H1 (cell line): ENCODE measurements around the gene TMEM235. TPM values are rescaled to one million over a fixed set of nuclear protein-coding genes. Genes with fewer than 3 reads are reported as not detected.

ENCODE experiments used
- CTCF ChIA-PET: fragments of 300-600 bp; sonication (Branson Sonifier 250); formaldehyde crosslinking; loops from one replicate; lab custom pipeline; 2021; ENCODE audit not compliant: partially characterized antibody; lab: Charles Lee
- POLR2A ChIA-PET: fragments of 300-600 bp; sonication (Branson Sonifier 250); formaldehyde crosslinking; loops from one replicate; lab custom pipeline; 2021; ENCODE audit warnings: inconsistent platforms; ENCODE audit not compliant: partially characterized antibody; lab: Charles Lee
- DNase-seq, 2 experiments: peaks; one replicate each; pipeline versions ENCODE4 v3.0.0 to v3.0.0-alpha.2; 2010 to 2022; ENCODE audit warnings: low spot score in 2 of 2, low read depth in 1 of 2, mixed read lengths in 1 of 2
- FAIRE-seq: peaks from 2 replicates; lab custom pipeline; 2011; peaks lifted over from hg19 to GRCh38; lab: Jason Lieb, UNC
- H2AFZ ChIP-seq: 2 replicates; pipeline ENCODE4 v1.8.1; 2012; ENCODE audit warnings: low read length, inconsistent platforms
- H2AK5ac ChIP-seq: 2 replicates; pipeline ENCODE4 v1.6.1; 2013; ENCODE audit warnings: low read depth, low read length
- H2BK120ac ChIP-seq: replicated peaks from 2 replicates; pipeline ENCODE3; 2013; ENCODE audit warnings: low read depth, low read length, inconsistent platforms
- H2BK12ac ChIP-seq: 2 replicates; pipeline ENCODE4 v1.6.1; 2013; ENCODE audit warnings: low read depth, low read length
- H2BK15ac ChIP-seq: 2 replicates; pipeline ENCODE4 v1.6.1; 2013; ENCODE audit warnings: low read length
- H2BK20ac ChIP-seq: 2 replicates; pipeline ENCODE4 v1.6.1; 2013; ENCODE audit warnings: low read length
- H2BK5ac ChIP-seq: 2 replicates; pipeline ENCODE4 v1.6.1; 2013; ENCODE audit warnings: low read depth, low read length
- H3K14ac ChIP-seq: 2 replicates; pipeline ENCODE4 v1.6.1; 2013; ENCODE audit warnings: inconsistent platforms; ENCODE audit not compliant: insufficient read length
- H3K18ac ChIP-seq: 2 replicates; pipeline ENCODE4 v1.6.1; 2013; ENCODE audit warnings: low read length; ENCODE audit errors: extremely low read depth
- H3K23ac ChIP-seq: 2 replicates; pipeline ENCODE4 v1.6.1; 2013; ENCODE audit warnings: inconsistent platforms; ENCODE audit not compliant: insufficient read length
- H3K23me2 ChIP-seq: 2 replicates; pipeline ENCODE4 v1.6.1; 2013; ENCODE audit warnings: low read depth, low read length
- H3K27ac ChIP-seq: 2 replicates; pipeline ENCODE4 v1.6.1; 2011; ENCODE audit warnings: low read depth, low read length, inconsistent platforms
- H3K27me3 ChIP-seq, 4 experiments: replicated peaks in 1 of 4; 1 replicate in 1 of 4; 2 replicates in 3 of 4; pipeline versions ENCODE4 v1.6.1 to v1.8.1; 2011 to 2013; ENCODE audit warnings: low read length in 3 of 4, mild to moderate bottlenecking in 3 of 4, inconsistent platforms in 2 of 4, mixed read lengths in 2 of 4, moderate library complexity in 1 of 4; ENCODE audit not compliant: control insufficient read depth in 3 of 4, insufficient read depth in 3 of 4; ENCODE audit errors: extremely low read depth in 1 of 4
- H3K36me3 ChIP-seq, 4 experiments: 2 replicates each; pipeline versions ENCODE4 v1.6.1 to v1.8.1; 2011 to 2013; ENCODE audit warnings: mild to moderate bottlenecking in 4 of 4, low read length in 3 of 4, moderate library complexity in 2 of 4, control low read depth in 1 of 4, inconsistent platforms in 1 of 4; ENCODE audit not compliant: insufficient read depth in 4 of 4, control insufficient read depth in 2 of 4
- H3K4ac ChIP-seq: replicated peaks from 2 replicates; pipeline ENCODE3; 2013; ENCODE audit warnings: low read length, low read depth, mixed read lengths, inconsistent platforms; ENCODE audit not compliant: insufficient read length
- H3K4me1 ChIP-seq, 4 experiments: replicated peaks in 1 of 4; 1 replicate in 1 of 4; 2 replicates in 3 of 4; pipeline versions ENCODE4 v1.6.1 to v1.8.1; 2011 to 2013; ENCODE audit warnings: low read length in 3 of 4, inconsistent platforms in 2 of 4, mixed read lengths in 1 of 4; ENCODE audit not compliant: insufficient read depth in 4 of 4, control insufficient read depth in 3 of 4
- H3K4me2 ChIP-seq, 2 experiments: 2 replicates each; pipeline versions ENCODE4 v1.6.1 to v1.8.1; 2011 to 2013; ENCODE audit warnings: low read depth in 2 of 2, low read length in 2 of 2, control low read depth in 1 of 2, inconsistent platforms in 1 of 2, mild to moderate bottlenecking in 1 of 2; ENCODE audit not compliant: insufficient read depth in 1 of 2
- H3K4me3 ChIP-seq, 4 experiments: fragments of 200-600, 300-600 bp in 1 of 4; sonication (generic), shearing (Covaris generic), sonication (Bioruptor Twin) in 1 of 4; 2 replicates each; pipeline versions ENCODE4 v1.5.1 to v1.8.1; 2011 to 2016; ENCODE audit warnings: low read length in 4 of 4, low read depth in 3 of 4, control low read depth in 2 of 4, inconsistent platforms in 2 of 4, mild to moderate bottlenecking in 2 of 4, mixed read lengths in 1 of 4, moderate library complexity in 1 of 4; ENCODE audit not compliant: insufficient read depth in 2 of 4; ENCODE audit errors: extremely low read depth in 1 of 4
- H3K56ac ChIP-seq: replicated peaks from 2 replicates; pipeline ENCODE3; 2013; ENCODE audit warnings: low read depth, mild to moderate bottlenecking, mixed read lengths, low read length, inconsistent platforms; ENCODE audit not compliant: insufficient read length
- H3K79me1 ChIP-seq: 2 replicates; pipeline ENCODE4 v1.6.1; 2013; ENCODE audit warnings: low read depth, low read length, control low read depth
- H3K79me2 ChIP-seq, 2 experiments: 2 replicates each; pipeline versions ENCODE4 v1.6.1 to v1.8.1; 2012 to 2013; ENCODE audit warnings: low read length in 2 of 2, mild to moderate bottlenecking in 2 of 2, inconsistent platforms in 1 of 2; ENCODE audit not compliant: insufficient read depth in 2 of 2, control insufficient read depth in 1 of 2
- H3K9ac ChIP-seq, 4 experiments: replicated peaks in 1 of 4; 1 replicate in 1 of 4; 2 replicates in 3 of 4; pipeline versions ENCODE4 v1.6.1 to v1.8.1; 2011 to 2013; ENCODE audit warnings: low read depth in 3 of 4, low read length in 3 of 4, control low read depth in 2 of 4, mild to moderate bottlenecking in 2 of 4, moderate library complexity in 2 of 4, inconsistent platforms in 1 of 4; ENCODE audit errors: extremely low read depth in 1 of 4
- H3K9me3 ChIP-seq, 2 experiments: 2 replicates each; pipeline versions ENCODE4 v1.6.1 to v1.8.1; 2012 to 2013; ENCODE audit warnings: mild to moderate bottlenecking in 2 of 2, moderate library complexity in 2 of 2, control low read depth in 1 of 2, inconsistent platforms in 1 of 2, low read depth in 1 of 2, low read length in 1 of 2, mixed read lengths in 1 of 2; ENCODE audit not compliant: insufficient read depth in 2 of 2
- H4K20me1 ChIP-seq, 2 experiments: replicated peaks in 1 of 2; 2 replicates each; pipeline versions ENCODE3 to v1.8.1; 2011 to 2013; ENCODE audit warnings: inconsistent platforms in 2 of 2, low read length in 2 of 2, mild to moderate bottlenecking in 1 of 2; ENCODE audit not compliant: insufficient read depth in 2 of 2, control insufficient read depth in 1 of 2
- H4K5ac ChIP-seq: 2 replicates; pipeline ENCODE4 v1.6.1; 2013; ENCODE audit warnings: low read length, low read depth, mixed read lengths, inconsistent platforms; ENCODE audit not compliant: insufficient read length
- H4K8ac ChIP-seq: 2 replicates; pipeline ENCODE4 v1.8.0; 2013; ENCODE audit warnings: mild to moderate bottlenecking, moderate library complexity, low read length, inconsistent platforms; ENCODE audit not compliant: insufficient read depth; ENCODE audit errors: extremely low read depth
- H4K91ac ChIP-seq: replicated peaks from 2 replicates; pipeline ENCODE3; 2013; ENCODE audit warnings: low read length, mixed read lengths, inconsistent platforms; ENCODE audit not compliant: insufficient read length
- CREB1 ChIP-seq: IDR thresholded peaks from 2 replicates; pipeline ENCODE4 v1.6.1; 2012; ENCODE audit warnings: inconsistent platforms
- FOSL1 ChIP-seq: IDR thresholded peaks from 2 replicates; pipeline ENCODE4 v1.6.1; 2011; ENCODE audit warnings: mild to moderate bottlenecking, low read depth, low read length, moderate library complexity; ENCODE audit not compliant: insufficient read depth
- HDAC2 ChIP-seq, 2 experiments: fragments of 300-600 bp in 1 of 2; sonication (generic) in 1 of 2; IDR thresholded peaks; 2 replicates each; pipeline ENCODE4 v1.6.1; 2011 to 2012; ENCODE audit warnings: low read depth in 2 of 2, low read length in 2 of 2, mild to moderate bottlenecking in 2 of 2, moderate library complexity in 2 of 2, borderline replicate concordance in 1 of 2, inconsistent platforms in 1 of 2
- JUND ChIP-seq: IDR thresholded peaks from 2 replicates; pipeline ENCODE4 v1.6.1; 2011; ENCODE audit warnings: mild to moderate bottlenecking, improper control_type of control experiment, low read length
- KDM1A ChIP-seq: fragments of 200-600, 300-600 bp; sonication (generic); IDR thresholded peaks from 2 replicates; pipeline ENCODE4 v1.7.1; 2016; ENCODE audit warnings: mild to moderate bottlenecking, low read length, borderline replicate concordance
- SP4 ChIP-seq: IDR thresholded peaks from 2 replicates; pipeline ENCODE4 v1.6.1; 2012; ENCODE audit warnings: low read length, inconsistent platforms
- SUZ12 ChIP-seq: fragments of 200-600 bp; sonication (generic); IDR thresholded peaks from 2 replicates; pipeline ENCODE4 v1.6.1; 2012; ENCODE audit warnings: mild to moderate bottlenecking, inconsistent platforms, low read length, moderate library complexity, mixed read lengths
- TBP ChIP-seq: IDR thresholded peaks from 2 replicates; pipeline ENCODE4 v1.6.1; 2011; ENCODE audit warnings: low read depth, low read length, improper control_type of control experiment
- TCF12 ChIP-seq: IDR thresholded peaks from 2 replicates; pipeline ENCODE4 v1.6.1; 2011; ENCODE audit warnings: low read depth, mild to moderate bottlenecking, low read length
- WGBS, 2 experiments: shearing (Covaris generic) in 1 of 2; methylation state at CpG; one replicate each; pipeline versions ENCODE4 v1.1.6 to v1.1.7; 2013 to 2015; ENCODE audit warnings: low lambda C conversion rate in 2 of 2, mixed read lengths in 2 of 2, inconsistent platforms in 1 of 2, low coverage in 1 of 2, missing lambda C conversion rate in 1 of 2; ENCODE audit not compliant: insufficient replicate concordance in 2 of 2, insufficient coverage in 1 of 2, insufficient read length in 1 of 2; ENCODE audit errors: extremely low coverage in 1 of 2, missing lambda C conversion rate in 1 of 2; 5-methylcytosine and 5-hydroxymethylcytosine counted together
- polyA plus RNA-seq, 7 experiments: library from polyadenylated mRNA; depleted of rRNA in 3 of 7; stranded (reverse) in 5 of 7; unstranded in 2 of 7; fragments of >200 nt in 5 of 7; fragments of 200-250 nt in 2 of 7; gene quantifications; 1 replicate in 5 of 7; 2 replicates in 1 of 7; 4 replicates in 1 of 7; pipeline versions ENCODE4 v1.2.1 to v1.2.3, GENCODE V29; 2011 to 2013; ENCODE audit warnings: missing spikeins in 2 of 7, mixed read lengths in 2 of 7
- total RNA-seq: library from RNA; stranded (reverse); fragmentation: NEBNext Ultra II Directional; extraction: Animal tissue kit (Norgen Biotek cat#: 25700); gene quantifications from 2 replicates; pipeline ENCODE4 v1.2.1, GENCODE V29; 2021
- TF ChIP-seq, protein P1 (sequence below): IDR thresholded peaks from 2 replicates; pipeline ENCODE4 v1.6.1; 2011; ENCODE audit warnings: low read length, improper control_type of control experiment

TMEM235 gene
- total and polyA plus RNA-seq, 2 of the 8 experiments (the other 6 are each of a cell fraction or from before 2014, with no cell fraction given), result 0.05 to 0.15 TPM

- H4K20me1 ChIP-seq, result peaks cover 0 to 2% of the 10 kb centered on the region in 2 experiments
- no peak overlapping the region for H2AK5ac ChIP-seq
- H4K8ac ChIP-seq, result no peak overlapping the region
- no peak overlapping the region for H3K4me2 ChIP-seq
- 0 out of 2 replicates have a peak overlapping the region, but pooled peaks have one; percentile 48 for H2BK20ac ChIP-seq
- no peak overlapping the region for H3K9ac ChIP-seq
- no peak overlapping the region for H2BK15ac ChIP-seq
- H2BK5ac ChIP-seq, result no peak overlapping the region
- 82% methylated on average over 6 of the region's 6 CpGs; no CpG with 5 or more reads in 1 of the 2 experiments for WGBS, 2 experiments
- FAIRE-seq (no peak), DNase-seq (no peak)
- no peak overlapping the region for H4K91ac ChIP-seq
- H3K27me3 ChIP-seq, result no peaks in the 10 kb centered on the region
- no peaks in the 10 kb centered on the region; a peak in 2 of 7 replicates for H3K4me1 ChIP-seq
- no peaks in the 10 kb centered on the region for H3K9me3 ChIP-seq
- H2AFZ ChIP-seq, result no peak overlapping the region
- H2BK120ac ChIP-seq, result no peak overlapping the region
- 0 out of 2 replicates have a peak overlapping the region, but pooled peaks have one; percentile 35 for H2BK12ac ChIP-seq
- no peak overlapping the region for H3K18ac ChIP-seq
- ChIA-PET POLR2A (no interaction called here), CTCF (interaction anchor here (0.7 to 3.0 kb wide), 25 partner anchors 9 to 299 kb away, joined by 3 to 22 read pairs (median 4); no protein-coding TSS in a partner anchor)
- no peaks in the 10 kb centered on the region for H3K36me3 ChIP-seq
- no peak overlapping the region for H3K4me3 ChIP-seq
- H3K56ac ChIP-seq, result no peak overlapping the region
- H3K4ac ChIP-seq, result no peak overlapping the region
- no peak for TF ChIP-seq TCF12
- no peak for TF ChIP-seq CREB1
- TF ChIP-seq SUZ12, result no peak
- no peak for TF ChIP-seq FOSL1
- no peak for TF ChIP-seq TBP
- TF ChIP-seq, protein P1, sequence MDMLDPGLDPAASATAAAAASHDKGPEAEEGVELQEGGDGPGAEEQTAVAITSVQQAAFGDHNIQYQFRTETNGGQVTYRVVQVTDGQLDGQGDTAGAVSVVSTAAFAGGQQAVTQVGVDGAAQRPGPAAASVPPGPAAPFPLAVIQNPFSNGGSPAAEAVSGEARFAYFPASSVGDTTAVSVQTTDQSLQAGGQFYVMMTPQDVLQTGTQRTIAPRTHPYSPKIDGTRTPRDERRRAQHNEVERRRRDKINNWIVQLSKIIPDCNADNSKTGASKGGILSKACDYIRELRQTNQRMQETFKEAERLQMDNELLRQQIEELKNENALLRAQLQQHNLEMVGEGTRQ, result no peak
- TF ChIP-seq JUND, result no peak
- no peak for TF ChIP-seq HDAC2 (IDR thresholded peaks at IDR 0.05; ENCODE audit: borderline replicate concordance in 1 of 2, low read depth in 2 of 2, low read length in 2 of 2)
- no peak for TF ChIP-seq KDM1A
- TF ChIP-seq SP4, result no peak
- TF ChIP-seq, all 59 proteins: peak for 0
- no peaks in the 10 kb centered on the region for H3K79me1 ChIP-seq
- no peak overlapping the region for H3K14ac ChIP-seq
- no peaks in the 10 kb centered on the region for H3K79me2 ChIP-seq
- H4K5ac ChIP-seq, result no peak overlapping the region
- H3K23me2 ChIP-seq, result peaks cover 3% of the 10 kb centered on the region; the same call in 1 of the 2 replicates
- no peak overlapping the region for H3K27ac ChIP-seq
- no peak overlapping the region for H3K23ac ChIP-seq
These were observed 57.6 kb downstream of the TMEM235 start for GRCh38 chr17:78289004-78289403.
